Liver (tissue), 9 donors: ENCODE results near the gene CSNK1D. TPM values are rescaled to one million over a fixed set of nuclear protein-coding genes. Genes with fewer than 3 reads are reported as not detected.

Experiments
- DNase-seq: peaks from one replicate; pipeline ENCODE4 v3.0.0-alpha.2; 2017; ENCODE audit warnings: low spot score
- H3K27ac ChIP-seq, 2 donors: one replicate each; pipeline ENCODE4 v1.7.0; 2013; ENCODE audit warnings: inconsistent platforms in 2 of 2, low read length in 2 of 2, control low read depth in 1 of 2, low read depth in 1 of 2, mild to moderate bottlenecking in 1 of 2
- H3K27me3 ChIP-seq, 4 donors: one replicate each; pipeline versions ENCODE4 v1.6.1 to v1.7.0; 2013; ENCODE audit warnings: low read length in 3 of 4, inconsistent platforms in 1 of 4, mild to moderate bottlenecking in 1 of 4, moderate library complexity in 1 of 4; ENCODE audit not compliant: control insufficient read depth in 4 of 4, insufficient read depth in 4 of 4
- H3K36me3 ChIP-seq, 4 donors: one replicate each; pipeline versions ENCODE4 v1.6.1 to v1.7.0; 2013; ENCODE audit warnings: low read length in 3 of 4, mild to moderate bottlenecking in 3 of 4, low read depth in 1 of 4, moderate library complexity in 1 of 4; ENCODE audit not compliant: control insufficient read depth in 4 of 4, insufficient read depth in 3 of 4
- H3K4me1 ChIP-seq, 4 donors: one replicate each; pipeline versions ENCODE4 v1.6.1 to v1.7.0; 2013; ENCODE audit warnings: low read length in 3 of 4, mild to moderate bottlenecking in 3 of 4, moderate library complexity in 1 of 4; ENCODE audit not compliant: control insufficient read depth in 4 of 4, insufficient read depth in 4 of 4
- H3K4me3 ChIP-seq, 3 donors: one replicate each; pipeline versions ENCODE4 v1.6.1 to v1.7.0; 2013; ENCODE audit warnings: low read length in 3 of 3, control low read depth in 1 of 3, low read depth in 1 of 3, mild to moderate bottlenecking in 1 of 3
- H3K9ac ChIP-seq, 2 donors: one replicate each; pipeline ENCODE4 v1.7.0; 2013; ENCODE audit warnings: low read length in 2 of 2, mild to moderate bottlenecking in 2 of 2, moderate library complexity in 2 of 2, control low read depth in 1 of 2, low read depth in 1 of 2
- H3K9me3 ChIP-seq, 4 donors: one replicate each; pipeline versions ENCODE4 v1.6.1 to v1.7.0; 2013; ENCODE audit warnings: low read length in 3 of 4; ENCODE audit not compliant: control insufficient read depth in 4 of 4
- ATF3 ChIP-seq: IDR thresholded peaks from 2 replicates; pipeline ENCODE4 v1.6.1; 2016; ENCODE audit warnings: antibody characterized with exemption
- EGR1 ChIP-seq, 2 donors: IDR thresholded peaks; 2 replicates each; pipeline ENCODE4 v1.6.1; 2016 to 2018; ENCODE audit warnings: antibody characterized with exemption in 2 of 2, low read depth in 2 of 2
- FOXA1 ChIP-seq: IDR thresholded peaks from 2 replicates; pipeline ENCODE4 v1.6.1; 2016; ENCODE audit warnings: antibody characterized with exemption
- FOXA2 ChIP-seq: IDR thresholded peaks from 2 replicates; pipeline ENCODE4 v1.6.1; 2016; ENCODE audit warnings: antibody characterized with exemption
- GABPA ChIP-seq, 2 donors: IDR thresholded peaks in 1 of 2; conservative IDR thresholded peaks in 1 of 2; 2 replicates each; pipeline ENCODE4 v1.6.1; 2016; ENCODE audit warnings: antibody characterized with exemption in 2 of 2, mild to moderate bottlenecking in 1 of 2, moderate library complexity in 1 of 2
- HNF4A ChIP-seq, 2 donors: conservative IDR thresholded peaks; 2 replicates each; pipeline ENCODE4 v1.6.1; 2016; ENCODE audit warnings: antibody characterized with exemption in 2 of 2, mild to moderate bottlenecking in 2 of 2
- HNF4G ChIP-seq: IDR thresholded peaks from 2 replicates; pipeline ENCODE4 v1.6.1; 2016; ENCODE audit warnings: antibody characterized with exemption
- JUND ChIP-seq, 2 donors: IDR thresholded peaks; 2 replicates each; pipeline ENCODE4 v1.6.1; 2016; ENCODE audit warnings: antibody characterized with exemption in 2 of 2
- MAX ChIP-seq: IDR thresholded peaks from 2 replicates; pipeline ENCODE4 v1.6.1; 2016; ENCODE audit warnings: antibody characterized with exemption
- NR2F2 ChIP-seq: IDR thresholded peaks from 2 replicates; pipeline ENCODE4 v1.6.1; 2016; ENCODE audit warnings: antibody characterized with exemption
- RAD21 ChIP-seq, 2 donors: IDR thresholded peaks; 2 replicates each; pipeline ENCODE4 v1.6.1; 2016; ENCODE audit warnings: antibody characterized with exemption in 2 of 2, mild to moderate bottlenecking in 2 of 2
- RXRA ChIP-seq, 2 donors: IDR thresholded peaks; 2 replicates each; pipeline ENCODE4 v1.6.1; 2017 to 2018; ENCODE audit warnings: antibody characterized with exemption in 2 of 2, mild to moderate bottlenecking in 1 of 2
- SP1 ChIP-seq: IDR thresholded peaks from 2 replicates; pipeline ENCODE4 v1.6.1; 2018; ENCODE audit warnings: antibody characterized with exemption, mild to moderate bottlenecking
- TAF1 ChIP-seq: conservative IDR thresholded peaks from 2 replicates; pipeline ENCODE4 v1.6.1; 2016; ENCODE audit warnings: antibody characterized with exemption, mild to moderate bottlenecking
- YY1 ChIP-seq: IDR thresholded peaks from 2 replicates; pipeline ENCODE4 v1.6.1; 2016; ENCODE audit warnings: antibody characterized with exemption, mild to moderate bottlenecking
- ZBTB33 ChIP-seq: IDR thresholded peaks from 2 replicates; pipeline ENCODE4 v1.6.1; 2016; ENCODE audit warnings: antibody characterized with exemption
- WGBS: extraction: QIAGEN DNeasy Blood & Tissue Kit; methylation state at CpG from one replicate; pipeline ENCODE4 v1.1.7; 2013; 5-methylcytosine and 5-hydroxymethylcytosine counted together
- polyA plus RNA-seq, 2 donors: library from polyadenylated mRNA; stranded (reverse) in 1 of 2; unstranded in 1 of 2; fragments of 200-250 nt in 1 of 2; fragments of >200 nt in 1 of 2; fragmentation: Nextera tagmentation in 1 of 2; extraction: Ambion mirVana in 1 of 2; gene quantifications; one replicate each; pipeline versions ENCODE4 v1.2.1 to v1.2.3, GENCODE V29; 2013 to 2015
- total RNA-seq, 2 donors: library from RNA; depleted of rRNA; stranded (reverse); fragments of >200 nt; gene quantifications; one replicate each; pipeline ENCODE4 v1.2.3, GENCODE V29; 2014
- TF ChIP-seq, protein P1 (sequence below): fragments of 150-350 bp; IDR thresholded peaks from 2 replicates; pipeline ENCODE4 v1.5.1; 2017; ENCODE audit warnings: improper control_type of control experiment, low read depth, low read length; ENCODE audit not compliant: missing input control
- TF ChIP-seq, protein P2 (sequence below): IDR thresholded peaks from 2 replicates; pipeline ENCODE4 v1.6.1; 2016; ENCODE audit warnings: antibody characterized with exemption, mild to moderate bottlenecking
- donor health status: healthy.
- donor health status: healthy.
- donor health status: healthy.
- donor health status: healthy.
- donor health status: healthy.

CSNK1D gene
- total and polyA plus RNA-seq, 4 donors = 22.0 to 49.0 (median 34.2) TPM

DNA sequence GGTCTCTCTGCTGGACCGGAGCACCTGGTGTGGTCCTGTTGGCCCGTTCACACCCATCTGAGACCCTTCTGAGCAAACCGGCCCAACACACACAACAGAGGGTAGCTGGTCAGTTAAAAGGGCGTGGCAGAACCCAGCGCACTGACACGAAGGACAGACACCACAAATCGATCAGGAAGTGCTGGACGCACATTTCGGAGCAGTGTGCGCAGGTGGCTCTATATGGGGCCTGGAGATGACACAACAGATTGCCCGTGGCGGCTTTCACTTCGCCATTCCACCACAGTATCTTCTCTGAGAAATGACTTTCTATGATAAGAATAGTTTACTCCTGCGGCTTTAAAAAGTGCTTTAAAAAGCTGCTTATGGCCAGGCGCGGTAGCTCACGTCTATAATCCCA is 73.4 kb downstream of the CSNK1D start:
- WGBS = 91% methylated on average over 17 of the region's 17 CpGs
- no peaks in the 10 kb centered on the region for H3K27me3 ChIP-seq
- H3K27ac ChIP-seq = no peak overlapping the region
- H3K4me3 ChIP-seq = no peak overlapping the region
- no peaks in the 10 kb centered on the region for H3K9me3 ChIP-seq
- H3K4me1 ChIP-seq = no peaks in the 10 kb centered on the region
- DNase-seq = no peak
- TF ChIP-seq MAX (no peak), ZBTB33 (no peak), ATF3 (no peak), NR2F2 (no peak), RAD21 (IDR thresholded peaks at IDR 0.05) (no peak), RXRA (IDR thresholded peaks at IDR 0.05) (no peak), FOXA1 (no peak), JUND (IDR thresholded peaks at IDR 0.05) (no peak), SP1 (no peak), HNF4A (conservative IDR thresholded peaks at IDR 0.05) (no peak), HNF4G (no peak), YY1 (no peak), GABPA (IDR thresholded peaks at IDR 0.05 in 1 of 2, conservative IDR thresholded peaks at IDR 0.05 in 1 of 2) (no peak), TAF1 (no peak), EGR1 (IDR thresholded peaks at IDR 0.05; ENCODE audit: low read depth in 2 of 2) (no peak), FOXA2 (no peak)
- TF ChIP-seq, protein P1, sequence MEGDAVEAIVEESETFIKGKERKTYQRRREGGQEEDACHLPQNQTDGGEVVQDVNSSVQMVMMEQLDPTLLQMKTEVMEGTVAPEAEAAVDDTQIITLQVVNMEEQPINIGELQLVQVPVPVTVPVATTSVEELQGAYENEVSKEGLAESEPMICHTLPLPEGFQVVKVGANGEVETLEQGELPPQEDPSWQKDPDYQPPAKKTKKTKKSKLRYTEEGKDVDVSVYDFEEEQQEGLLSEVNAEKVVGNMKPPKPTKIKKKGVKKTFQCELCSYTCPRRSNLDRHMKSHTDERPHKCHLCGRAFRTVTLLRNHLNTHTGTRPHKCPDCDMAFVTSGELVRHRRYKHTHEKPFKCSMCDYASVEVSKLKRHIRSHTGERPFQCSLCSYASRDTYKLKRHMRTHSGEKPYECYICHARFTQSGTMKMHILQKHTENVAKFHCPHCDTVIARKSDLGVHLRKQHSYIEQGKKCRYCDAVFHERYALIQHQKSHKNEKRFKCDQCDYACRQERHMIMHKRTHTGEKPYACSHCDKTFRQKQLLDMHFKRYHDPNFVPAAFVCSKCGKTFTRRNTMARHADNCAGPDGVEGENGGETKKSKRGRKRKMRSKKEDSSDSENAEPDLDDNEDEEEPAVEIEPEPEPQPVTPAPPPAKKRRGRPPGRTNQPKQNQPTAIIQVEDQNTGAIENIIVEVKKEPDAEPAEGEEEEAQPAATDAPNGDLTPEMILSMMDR = no peak
- TF ChIP-seq, protein P2, sequence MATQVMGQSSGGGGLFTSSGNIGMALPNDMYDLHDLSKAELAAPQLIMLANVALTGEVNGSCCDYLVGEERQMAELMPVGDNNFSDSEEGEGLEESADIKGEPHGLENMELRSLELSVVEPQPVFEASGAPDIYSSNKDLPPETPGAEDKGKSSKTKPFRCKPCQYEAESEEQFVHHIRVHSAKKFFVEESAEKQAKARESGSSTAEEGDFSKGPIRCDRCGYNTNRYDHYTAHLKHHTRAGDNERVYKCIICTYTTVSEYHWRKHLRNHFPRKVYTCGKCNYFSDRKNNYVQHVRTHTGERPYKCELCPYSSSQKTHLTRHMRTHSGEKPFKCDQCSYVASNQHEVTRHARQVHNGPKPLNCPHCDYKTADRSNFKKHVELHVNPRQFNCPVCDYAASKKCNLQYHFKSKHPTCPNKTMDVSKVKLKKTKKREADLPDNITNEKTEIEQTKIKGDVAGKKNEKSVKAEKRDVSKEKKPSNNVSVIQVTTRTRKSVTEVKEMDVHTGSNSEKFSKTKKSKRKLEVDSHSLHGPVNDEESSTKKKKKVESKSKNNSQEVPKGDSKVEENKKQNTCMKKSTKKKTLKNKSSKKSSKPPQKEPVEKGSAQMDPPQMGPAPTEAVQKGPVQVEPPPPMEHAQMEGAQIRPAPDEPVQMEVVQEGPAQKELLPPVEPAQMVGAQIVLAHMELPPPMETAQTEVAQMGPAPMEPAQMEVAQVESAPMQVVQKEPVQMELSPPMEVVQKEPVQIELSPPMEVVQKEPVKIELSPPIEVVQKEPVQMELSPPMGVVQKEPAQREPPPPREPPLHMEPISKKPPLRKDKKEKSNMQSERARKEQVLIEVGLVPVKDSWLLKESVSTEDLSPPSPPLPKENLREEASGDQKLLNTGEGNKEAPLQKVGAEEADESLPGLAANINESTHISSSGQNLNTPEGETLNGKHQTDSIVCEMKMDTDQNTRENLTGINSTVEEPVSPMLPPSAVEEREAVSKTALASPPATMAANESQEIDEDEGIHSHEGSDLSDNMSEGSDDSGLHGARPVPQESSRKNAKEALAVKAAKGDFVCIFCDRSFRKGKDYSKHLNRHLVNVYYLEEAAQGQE = no peak
- H3K36me3 ChIP-seq = peaks cover 0 to 8% (median 0%) of the 10 kb centered on the region in 4 donors
- no peak overlapping the region for H3K9ac ChIP-seq
